ENCODE results near the gene RPRML.

DNA sequence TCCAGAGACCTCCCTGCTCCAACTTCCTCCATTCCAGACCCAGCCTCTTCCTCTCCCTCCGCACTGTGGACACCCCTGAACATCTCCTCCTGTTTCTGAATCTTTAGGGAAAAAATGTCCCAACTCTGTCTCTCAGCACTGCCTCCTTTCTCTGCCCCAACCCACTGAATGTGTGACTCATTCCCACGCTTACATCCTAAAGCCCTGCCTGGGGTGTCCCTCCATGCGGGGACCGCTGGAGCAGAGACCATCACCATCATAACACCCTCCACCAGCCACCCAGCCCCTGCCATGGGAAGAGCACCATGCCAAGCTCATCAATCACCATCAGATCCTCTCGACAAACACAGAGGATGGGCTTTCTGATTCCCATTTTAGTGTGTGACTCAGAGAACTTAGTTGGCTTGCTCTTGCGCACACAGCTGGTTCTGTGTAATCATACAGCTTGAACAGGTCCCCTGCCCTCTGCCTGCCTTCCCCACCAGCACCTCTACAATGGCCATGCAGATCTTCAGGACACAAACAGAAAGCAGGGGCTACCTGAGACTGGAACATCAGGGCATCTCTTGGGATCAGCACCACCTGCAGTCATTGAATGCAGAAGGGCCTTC lies 10.7 kb downstream of the RPRML start:
- TF ChIP-seq EZH2 (IDR thresholded peaks at IDR 0.05; ENCODE audit: insufficient read depth, poor library complexity, severe bottlenecking) (no peak), EZH2phosphoT487 (IDR thresholded peaks at IDR 0.05; ENCODE audit: insufficient read depth, low read depth) (no peak)
